Neuronal stem cell (in vitro differentiated cells): ENCODE results near the gene NACA.

ENCODE experiments used
- DNase-seq: peaks from one replicate; pipeline ENCODE4 v3.0.0-alpha.2; 2013; ENCODE audit warnings: low spot score
- H2AFZ ChIP-seq: one replicate; pipeline ENCODE4 v1.6.1; 2013; ENCODE audit warnings: mild to moderate bottlenecking, low read length, inconsistent platforms
- H2AK5ac ChIP-seq: 2 replicates; pipeline ENCODE4 v1.6.1; 2013; ENCODE audit warnings: low read depth, mild to moderate bottlenecking, inconsistent platforms, low read length, moderate library complexity, mixed read lengths
- H2BK120ac ChIP-seq: 2 replicates; pipeline ENCODE4 v1.6.1; 2013; ENCODE audit warnings: low read depth, mild to moderate bottlenecking, inconsistent platforms, low read length, moderate library complexity, mixed read lengths
- H2BK12ac ChIP-seq: one replicate; pipeline ENCODE4 v1.6.1; 2013; ENCODE audit warnings: low read length, inconsistent platforms
- H2BK15ac ChIP-seq: 2 replicates; pipeline ENCODE4 v1.6.1; 2013; ENCODE audit warnings: mild to moderate bottlenecking, low read length, inconsistent platforms, mixed read lengths
- H2BK5ac ChIP-seq: one replicate; pipeline ENCODE4 v1.6.1; 2013; ENCODE audit warnings: inconsistent platforms, mild to moderate bottlenecking, low read length, moderate library complexity
- H3K14ac ChIP-seq: one replicate; pipeline ENCODE4 v1.6.1; 2013; ENCODE audit warnings: low read length, inconsistent platforms
- H3K18ac ChIP-seq: 2 replicates; pipeline ENCODE4 v1.6.1; 2013; ENCODE audit warnings: low read length, inconsistent platforms
- H3K23ac ChIP-seq: 2 replicates; pipeline ENCODE4 v1.6.1; 2013; ENCODE audit warnings: low read depth, mild to moderate bottlenecking, mixed read lengths, low read length, inconsistent platforms; ENCODE audit not compliant: poor library complexity
- H3K27ac ChIP-seq: replicated peaks from 3 replicates; pipeline ENCODE4 v1.5.1; 2013; ENCODE audit warnings: low read length, inconsistent platforms
- H3K27me3 ChIP-seq, 3 experiments: 2 replicates each; pipeline ENCODE4 v1.6.1; 2013; ENCODE audit warnings: low read length in 3 of 3, mild to moderate bottlenecking in 2 of 3, inconsistent platforms in 1 of 3, low read depth in 1 of 3, mixed read lengths in 1 of 3, moderate library complexity in 1 of 3; ENCODE audit not compliant: control insufficient read depth in 3 of 3, insufficient read depth in 3 of 3
- H3K36me3 ChIP-seq, 2 donors: replicated peaks in 1 of 2; 2 replicates each; pipeline ENCODE4 v1.6.1; 2013; ENCODE audit warnings: low read length in 2 of 2; ENCODE audit not compliant: control insufficient read depth in 2 of 2, insufficient read depth in 2 of 2
- H3K4ac ChIP-seq: 2 replicates; pipeline ENCODE4 v1.6.1; 2013; ENCODE audit warnings: inconsistent platforms, mild to moderate bottlenecking, low read length, moderate library complexity
- H3K4me1 ChIP-seq, 2 donors: 1 replicate in 1 of 2; 2 replicates in 1 of 2; pipeline ENCODE4 v1.6.1; 2013; ENCODE audit warnings: low read length in 2 of 2, low read depth in 1 of 2; ENCODE audit not compliant: control insufficient read depth in 2 of 2, insufficient read depth in 1 of 2
- H3K4me2 ChIP-seq: one replicate; pipeline ENCODE4 v1.6.1; 2013; ENCODE audit warnings: mild to moderate bottlenecking, low read length, inconsistent platforms; ENCODE audit not compliant: insufficient read depth, poor library complexity, severe bottlenecking
- H3K4me3 ChIP-seq, 2 donors: 2 replicates each; pipeline ENCODE4 v1.5.1; 2013; ENCODE audit warnings: low read length in 2 of 2, mild to moderate bottlenecking in 2 of 2, inconsistent platforms in 1 of 2, moderate library complexity in 1 of 2
- H3K79me1 ChIP-seq: one replicate; pipeline ENCODE4 v1.6.1; 2013; ENCODE audit warnings: low read depth, mild to moderate bottlenecking, inconsistent platforms, low read length, moderate library complexity
- H3K9ac ChIP-seq: one replicate; pipeline ENCODE4 v1.6.1; 2013; ENCODE audit warnings: mild to moderate bottlenecking, low read depth, low read length, inconsistent platforms; ENCODE audit not compliant: poor library complexity
- H3K9me3 ChIP-seq, 2 donors: replicated peaks in 1 of 2; 2 replicates each; pipeline versions ENCODE3 to v1.6.1; 2013; ENCODE audit warnings: low read length in 2 of 2, mild to moderate bottlenecking in 2 of 2, inconsistent platforms in 1 of 2, low read depth in 1 of 2, mixed read lengths in 1 of 2, moderate library complexity in 1 of 2; ENCODE audit not compliant: control insufficient read depth in 2 of 2, insufficient read depth in 1 of 2
- H4K8ac ChIP-seq: one replicate; pipeline ENCODE4 v1.6.1; 2013; ENCODE audit warnings: low read depth, mild to moderate bottlenecking, inconsistent platforms, low read length, moderate library complexity
- H4K91ac ChIP-seq: one replicate; pipeline ENCODE4 v1.6.1; 2013; ENCODE audit warnings: low read length, low read depth, mild to moderate bottlenecking, inconsistent platforms; ENCODE audit not compliant: poor library complexity
- WGBS, 2 donors: extraction: QIAGEN DNeasy Blood & Tissue Kit; methylation state at CpG; one replicate each; pipeline ENCODE4 v1.1.7; 2013; ENCODE audit warnings: missing lambda C conversion rate in 2 of 2, mixed read lengths in 1 of 2; ENCODE audit not compliant: insufficient read length in 2 of 2, insufficient replicate concordance in 1 of 2; ENCODE audit errors: extremely low coverage in 2 of 2; 5-methylcytosine and 5-hydroxymethylcytosine counted together

NACA gene

GRCh38 chr12:56724701-56724971 lies 463 bp downstream of the NACA start:
- no CpG with 5 or more reads among the region's 9 CpGs for WGBS, 2 donors
- no peak overlapping the region for H2BK120ac ChIP-seq

GRCh38 chr12:56723889-56724700 lies 1.0 kb downstream of the NACA start:
- Histone ChIP-seq H3K27ac (peak overlapping the region; percentile 92), H3K4me1 (peaks cover 14 to 20% of the 10 kb centered on the region in 2 donors), H4K8ac (no peak overlapping the region), H3K18ac (no peak overlapping the region), H2BK12ac (no peak overlapping the region), H3K36me3 (peaks cover 24 to 73% of the 10 kb centered on the region in 2 donors), H2AK5ac (peak overlapping the region; percentile 87), H4K91ac (no peak overlapping the region), H3K9ac (peak overlapping the region; percentile 89), H2AFZ (no peak overlapping the region), H2BK120ac (no peak overlapping the region), H3K79me1 (peaks cover 4% of the 10 kb centered on the region), H3K9me3 (no peaks in the 10 kb centered on the region), H3K4me2 (peak overlapping the region; percentile 74), H3K4me3 (peak overlapping the region; percentile 82 to 95), H3K14ac (peak overlapping the region; percentile 11), H2BK15ac (no peak overlapping the region), H2BK5ac (peak overlapping the region; percentile 56), H3K4ac (no peak overlapping the region), H3K23ac (no peak overlapping the region), H3K27me3 (no peaks in the 10 kb centered on the region)
- no peak for DNase-seq
- no CpG with 5 or more reads among the region's 14 CpGs for WGBS, 2 donors

More at GRCh38 chr12:56724701-56724971, 463 bp downstream of the NACA start:
- H3K4me1 ChIP-seq, result peaks cover 14 to 20% of the 10 kb centered on the region in 2 donors
- no peaks in the 10 kb centered on the region for H3K9me3 ChIP-seq
- no peak overlapping the region for H2BK12ac ChIP-seq
- peak overlapping the region; percentile 82 to 95 for H3K4me3 ChIP-seq
- H3K4me2 ChIP-seq, result peak overlapping the region; percentile 74
- peaks cover 22 to 73% of the 10 kb centered on the region in 2 donors for H3K36me3 ChIP-seq
- H2BK15ac ChIP-seq, result no peak overlapping the region
- H3K79me1 ChIP-seq, result peaks cover 4% of the 10 kb centered on the region
- no peak overlapping the region for H3K4ac ChIP-seq
- no peaks in the 10 kb centered on the region for H3K27me3 ChIP-seq
- H3K23ac ChIP-seq, result peak overlapping the region; percentile 90
- H3K18ac ChIP-seq, result peak overlapping the region; percentile 99
- peak overlapping the region; percentile 89 for H3K9ac ChIP-seq
- DNase-seq, result peak; percentile 12
- peak overlapping the region; percentile 56 for H2BK5ac ChIP-seq
- H4K91ac ChIP-seq, result peak overlapping the region; percentile 53
- H2AFZ ChIP-seq, result peak overlapping the region; percentile 75
- H2AK5ac ChIP-seq, result peak overlapping the region; percentile 87
- H3K14ac ChIP-seq, result peak overlapping the region; percentile 11
- peak overlapping the region; percentile 87 for H4K8ac ChIP-seq
- peak overlapping the region; percentile 92 for H3K27ac ChIP-seq

GRCh38 chr12:56723352-56723751 lies 1.7 kb downstream of the NACA start:
- H3K14ac ChIP-seq, result no peak overlapping the region
- no peak overlapping the region for H3K23ac ChIP-seq
- no peak for DNase-seq
- no peak overlapping the region for H2BK12ac ChIP-seq
- no peak overlapping the region for H2BK120ac ChIP-seq
- peak overlapping the region in 1 of 2 donors; percentile 82 for H3K4me3 ChIP-seq
- no peaks in the 10 kb centered on the region for H3K27me3 ChIP-seq
- H3K36me3 ChIP-seq, result peaks cover 26 to 72% of the 10 kb centered on the region in 2 donors
- no peak overlapping the region for H3K18ac ChIP-seq
- no peak overlapping the region for H3K27ac ChIP-seq
- no peak overlapping the region for H2BK5ac ChIP-seq
- no CpG with 5 or more reads among the region's 3 CpGs for WGBS, 2 donors
- H2AK5ac ChIP-seq, result no peak overlapping the region
- H2BK15ac ChIP-seq, result no peak overlapping the region
- no peaks in the 10 kb centered on the region for H3K9me3 ChIP-seq
- H3K4ac ChIP-seq, result no peak overlapping the region
- H2AFZ ChIP-seq, result no peak overlapping the region
- H4K8ac ChIP-seq, result no peak overlapping the region
- peaks cover 4% of the 10 kb centered on the region for H3K79me1 ChIP-seq
- H3K9ac ChIP-seq, result no peak overlapping the region
- no peak overlapping the region for H3K4me2 ChIP-seq
- no peak overlapping the region for H4K91ac ChIP-seq
- H3K4me1 ChIP-seq, result peaks cover 14 to 20% of the 10 kb centered on the region in 2 donors

- no CpG with 5 or more reads among the region's 4 CpGs for WGBS, 2 donors
Measured at GRCh38 chr12:56722832-56723231, 2.3 kb downstream of the NACA start.

More at GRCh38 chr12:56722832-56723231, 2.3 kb downstream of the NACA start:
- H4K91ac ChIP-seq, result no peak overlapping the region
- H3K9ac ChIP-seq, result no peak overlapping the region
- no peak overlapping the region for H4K8ac ChIP-seq
- no peaks in the 10 kb centered on the region for H3K9me3 ChIP-seq
- no peak overlapping the region for H3K27ac ChIP-seq
- H2AFZ ChIP-seq, result no peak overlapping the region
- H3K18ac ChIP-seq, result no peak overlapping the region
- no peaks in the 10 kb centered on the region for H3K27me3 ChIP-seq
- no peak overlapping the region for H3K4ac ChIP-seq
- no peak overlapping the region for H2BK120ac ChIP-seq
- no peak overlapping the region for H3K4me2 ChIP-seq
- H3K36me3 ChIP-seq, result peaks cover 26 to 67% of the 10 kb centered on the region in 2 donors
- no peak for DNase-seq
- peak overlapping the region in 1 of 2 donors; percentile 82 for H3K4me3 ChIP-seq
- H2BK5ac ChIP-seq, result no peak overlapping the region
- H2BK12ac ChIP-seq, result no peak overlapping the region
- H3K14ac ChIP-seq, result no peak overlapping the region
- no peak overlapping the region for H3K23ac ChIP-seq
- peaks cover 14 to 20% of the 10 kb centered on the region in 2 donors for H3K4me1 ChIP-seq
- peaks cover 4% of the 10 kb centered on the region for H3K79me1 ChIP-seq
- no peak overlapping the region for H2AK5ac ChIP-seq
- H2BK15ac ChIP-seq, result no peak overlapping the region
